HepG2 (cell line): ENCODE results near the gene NOP9. TPM values are rescaled to one million over a fixed set of nuclear protein-coding genes. Genes with fewer than 3 reads are reported as not detected.

Experiments
- ATAD3A ChIP-seq: sonication (generic); formaldehyde crosslinking; IDR thresholded peaks from 2 replicates; pipeline ENCODE4 v1.4.0; 2020; ENCODE audit warnings: missing genetic modification reagents
- ATF7 ChIP-seq, 2 experiments: fragments of 450-650 bp in 1 of 2; sonication (generic) in 1 of 2; formaldehyde crosslinking in 1 of 2; IDR thresholded peaks; 2 replicates each; pipeline versions ENCODE4 v1.4.0 to v1.6.1; 2016 to 2020; ENCODE audit warnings: antibody characterized with exemption in 1 of 2, mild to moderate bottlenecking in 1 of 2, missing genetic modification reagents in 1 of 2
- CENPT ChIP-seq: sonication (generic); formaldehyde crosslinking; IDR thresholded peaks from 2 replicates; pipeline ENCODE4 v1.8.0; 2022; ENCODE audit warnings: low read depth, mild to moderate bottlenecking, moderate library complexity, missing genetic modification reagents
- HNRNPLL ChIP-seq: fragments of 200-400 bp; formaldehyde crosslinking; IDR thresholded peaks from 2 replicates; pipeline ENCODE4 v1.6.1; 2017; ENCODE audit warnings: mild to moderate bottlenecking, low read depth, low read length; ENCODE audit not compliant: poor library complexity, severe bottlenecking
- HNRNPUL1 ChIP-seq: fragments of 200-400 bp; formaldehyde crosslinking; IDR thresholded peaks from 2 replicates; pipeline ENCODE4 v1.6.1; 2017; ENCODE audit warnings: low read depth, mild to moderate bottlenecking, low read length, moderate library complexity
- KLF15 ChIP-seq: sonication (generic); formaldehyde crosslinking; IDR thresholded peaks from 2 replicates; pipeline ENCODE4 v1.8.1; 2023; ENCODE audit warnings: borderline replicate concordance, mild to moderate bottlenecking, inconsistent platforms, missing genetic modification reagents, mixed read lengths
- MIER3 ChIP-seq: IDR thresholded peaks from 2 replicates; pipeline ENCODE4 v1.6.1; 2016; ENCODE audit warnings: missing compliant biosample characterization, borderline replicate concordance
- MYNN ChIP-seq: sonication (generic); formaldehyde crosslinking; IDR thresholded peaks from 2 replicates; pipeline ENCODE4 v1.4.0; 2020; ENCODE audit warnings: mild to moderate bottlenecking, low read depth, missing genetic modification reagents
- NFATC3 ChIP-seq: sonication (generic); formaldehyde crosslinking; IDR thresholded peaks from 2 replicates; pipeline ENCODE4 v1.5.1; 2020; ENCODE audit warnings: mild to moderate bottlenecking, missing genetic modification reagents
- ONECUT2 ChIP-seq: sonication (generic); formaldehyde crosslinking; IDR thresholded peaks from 2 replicates; pipeline ENCODE4 v1.4.0; 2020; ENCODE audit warnings: missing genetic modification reagents
- SRSF4 ChIP-seq: fragments of 200-400 bp; formaldehyde crosslinking; IDR thresholded peaks from one replicate; pipeline ENCODE4 v1.6.1; 2018; ENCODE audit warnings: mild to moderate bottlenecking, low read depth, low read length, moderate library complexity; ENCODE audit not compliant: poor library complexity, severe bottlenecking
- SYNCRIP ChIP-seq: fragments of 200-400 bp; formaldehyde crosslinking; IDR thresholded peaks from 2 replicates; pipeline ENCODE4 v1.6.1; 2018; ENCODE audit warnings: mild to moderate bottlenecking, low read depth, low read length; ENCODE audit not compliant: insufficient read depth
- TEAD3 ChIP-seq: optimal IDR thresholded peaks from 2 replicates; pipeline ENCODE3; 2016; ENCODE audit warnings: borderline replicate concordance
- YEATS4 ChIP-seq: sonication (generic); formaldehyde crosslinking; IDR thresholded peaks from 2 replicates; pipeline ENCODE4 v1.4.0; 2020; ENCODE audit warnings: missing genetic modification reagents, borderline replicate concordance
- ZNF251 ChIP-seq: sonication (generic); formaldehyde crosslinking; IDR thresholded peaks from 2 replicates; pipeline ENCODE4 v1.9.0; 2021; ENCODE audit warnings: mild to moderate bottlenecking, missing genetic modification reagents
- ZNF530 ChIP-seq: sonication (generic); formaldehyde crosslinking; IDR thresholded peaks from 2 replicates; pipeline ENCODE4 v1.5.0; 2020; ENCODE audit warnings: low read depth, mild to moderate bottlenecking, missing genetic modification reagents
- ZNF569 ChIP-seq: sonication (generic); formaldehyde crosslinking; IDR thresholded peaks from 2 replicates; pipeline ENCODE4 v1.5.0; 2020; ENCODE audit warnings: mild to moderate bottlenecking, missing genetic modification reagents, moderate library complexity, borderline replicate concordance
- polyA plus RNA-seq, 8 experiments: library from polyadenylated mRNA; depleted of rRNA in 3 of 8; stranded (reverse) in 7 of 8; unstranded in 1 of 8; fragments of >200 nt; fragmentation: Illumina TruSeq in 4 of 8; extraction: Trizol in 4 of 8; gene quantifications; 2 replicates each; pipeline versions ENCODE4 v1.2.1 to v1.2.3, GENCODE V29; 2011 to 2016; ENCODE audit warnings: low read depth in 4 of 8, missing spikeins in 1 of 8, mixed read lengths in 1 of 8; ENCODE audit not compliant: insufficient read depth in 1 of 8
- total RNA-seq, 5 experiments: library from RNA; depleted of rRNA; stranded (reverse); fragments of >200 nt; fragmentation: Illumina TruSeq; extraction: Trizol; gene quantifications; 2 replicates each; pipeline ENCODE4 v1.2.3, GENCODE V29; 2016; ENCODE audit warnings: low read depth in 1 of 5
- TF ChIP-seq, protein P1 (sequence below): sonication (generic); formaldehyde crosslinking; IDR thresholded peaks from 2 replicates; pipeline ENCODE4 v1.9.0; 2021; ENCODE audit warnings: missing genetic modification reagents, borderline replicate concordance
- TF ChIP-seq, protein P2 (sequence below): sonication (generic); formaldehyde crosslinking; IDR thresholded peaks from 2 replicates; pipeline ENCODE4 v1.9.0; 2021; ENCODE audit warnings: missing genetic modification reagents, mild to moderate bottlenecking, borderline replicate concordance
- TF ChIP-seq, protein P3 (sequence below): fragments of 450-650 bp; IDR thresholded peaks from 2 replicates; pipeline ENCODE4 v1.6.1; 2016
- TF ChIP-seq, protein P4 (sequence below): sonication (generic); formaldehyde crosslinking; IDR thresholded peaks from 2 replicates; pipeline ENCODE4 v1.4.0; 2020; ENCODE audit warnings: missing genetic modification reagents

NOP9 gene
- total and polyA plus RNA-seq, 2 of the 13 experiments (the other 11 are each of a cell fraction or from before 2014, with no cell fraction given) = 24.5 to 61.6 TPM

DNA sequence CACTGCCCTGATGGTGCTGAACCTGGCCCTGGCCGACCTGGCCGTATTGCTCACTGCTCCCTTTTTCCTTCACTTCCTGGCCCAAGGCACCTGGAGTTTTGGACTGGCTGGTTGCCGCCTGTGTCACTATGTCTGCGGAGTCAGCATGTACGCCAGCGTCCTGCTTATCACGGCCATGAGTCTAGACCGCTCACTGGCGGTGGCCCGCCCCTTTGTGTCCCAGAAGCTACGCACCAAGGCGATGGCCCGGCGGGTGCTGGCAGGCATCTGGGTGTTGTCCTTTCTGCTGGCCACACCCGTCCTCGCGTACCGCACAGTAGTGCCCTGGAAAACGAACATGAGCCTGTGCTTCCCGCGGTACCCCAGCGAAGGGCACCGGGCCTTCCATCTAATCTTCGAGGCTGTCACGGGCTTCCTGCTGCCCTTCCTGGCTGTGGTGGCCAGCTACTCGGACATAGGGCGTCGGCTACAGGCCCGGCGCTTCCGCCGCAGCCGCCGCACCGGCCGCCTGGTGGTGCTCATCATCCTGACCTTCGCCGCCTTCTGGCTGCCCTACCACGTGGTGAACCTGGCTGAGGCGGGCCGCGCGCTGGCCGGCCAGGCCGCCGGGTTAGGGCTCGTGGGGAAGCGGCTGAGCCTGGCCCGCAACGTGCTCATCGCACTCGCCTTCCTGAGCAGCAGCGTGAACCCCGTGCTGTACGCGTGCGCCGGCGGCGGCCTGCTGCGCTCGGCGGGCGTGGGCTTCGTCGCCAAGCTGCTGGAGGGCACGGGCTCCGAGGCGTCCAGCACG is 16.4 kb downstream of the NOP9 start (continued):
- TF ChIP-seq SYNCRIP = no peak
- no peak for TF ChIP-seq SRSF4
- 0 out of 2 replicates have a peak, but pooled peaks have one; percentile 61 for TF ChIP-seq ZNF530
- peak; percentile 92 for TF ChIP-seq HNRNPLL
- TF ChIP-seq YEATS4 (CRISPR knock-in tag) = peak; percentile 96
- TF ChIP-seq ONECUT2 (CRISPR knock-in tag) = peak; percentile 76; the same call in 1 of the 2 replicates
- no peak for TF ChIP-seq ZNF569 (CRISPR knock-in tag)
- TF ChIP-seq NFATC3 (CRISPR knock-in tag) = peak; percentile 76; the same call in 1 of the 2 replicates
- TF ChIP-seq CENPT (CRISPR knock-in tag) = peak; percentile 96; the same call in 1 of the 2 replicates
- TF ChIP-seq, protein P1, sequence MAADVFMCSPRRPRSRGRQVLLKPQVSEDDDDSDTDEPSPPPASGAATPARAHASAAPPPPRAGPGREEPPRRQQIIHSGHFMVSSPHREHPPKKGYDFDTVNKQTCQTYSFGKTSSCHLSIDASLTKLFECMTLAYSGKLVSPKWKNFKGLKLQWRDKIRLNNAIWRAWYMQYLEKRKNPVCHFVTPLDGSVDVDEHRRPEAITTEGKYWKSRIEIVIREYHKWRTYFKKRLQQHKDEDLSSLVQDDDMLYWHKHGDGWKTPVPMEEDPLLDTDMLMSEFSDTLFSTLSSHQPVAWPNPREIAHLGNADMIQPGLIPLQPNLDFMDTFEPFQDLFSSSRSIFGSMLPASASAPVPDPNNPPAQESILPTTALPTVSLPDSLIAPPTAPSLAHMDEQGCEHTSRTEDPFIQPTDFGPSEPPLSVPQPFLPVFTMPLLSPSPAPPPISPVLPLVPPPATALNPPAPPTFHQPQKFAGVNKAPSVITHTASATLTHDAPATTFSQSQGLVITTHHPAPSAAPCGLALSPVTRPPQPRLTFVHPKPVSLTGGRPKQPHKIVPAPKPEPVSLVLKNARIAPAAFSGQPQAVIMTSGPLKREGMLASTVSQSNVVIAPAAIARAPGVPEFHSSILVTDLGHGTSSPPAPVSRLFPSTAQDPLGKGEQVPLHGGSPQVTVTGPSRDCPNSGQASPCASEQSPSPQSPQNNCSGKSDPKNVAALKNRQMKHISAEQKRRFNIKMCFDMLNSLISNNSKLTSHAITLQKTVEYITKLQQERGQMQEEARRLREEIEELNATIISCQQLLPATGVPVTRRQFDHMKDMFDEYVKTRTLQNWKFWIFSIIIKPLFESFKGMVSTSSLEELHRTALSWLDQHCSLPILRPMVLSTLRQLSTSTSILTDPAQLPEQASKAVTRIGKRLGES (CRISPR knock-in tag) = peak; percentile 95
- no peak for TF ChIP-seq ATF7 (IDR thresholded peaks at IDR 0.05)
- peak; percentile 91; the same call in 1 of the 2 replicates for TF ChIP-seq ATF7 (CRISPR knock-in tag; IDR thresholded peaks at IDR 0.05)
- TF ChIP-seq, protein P2, sequence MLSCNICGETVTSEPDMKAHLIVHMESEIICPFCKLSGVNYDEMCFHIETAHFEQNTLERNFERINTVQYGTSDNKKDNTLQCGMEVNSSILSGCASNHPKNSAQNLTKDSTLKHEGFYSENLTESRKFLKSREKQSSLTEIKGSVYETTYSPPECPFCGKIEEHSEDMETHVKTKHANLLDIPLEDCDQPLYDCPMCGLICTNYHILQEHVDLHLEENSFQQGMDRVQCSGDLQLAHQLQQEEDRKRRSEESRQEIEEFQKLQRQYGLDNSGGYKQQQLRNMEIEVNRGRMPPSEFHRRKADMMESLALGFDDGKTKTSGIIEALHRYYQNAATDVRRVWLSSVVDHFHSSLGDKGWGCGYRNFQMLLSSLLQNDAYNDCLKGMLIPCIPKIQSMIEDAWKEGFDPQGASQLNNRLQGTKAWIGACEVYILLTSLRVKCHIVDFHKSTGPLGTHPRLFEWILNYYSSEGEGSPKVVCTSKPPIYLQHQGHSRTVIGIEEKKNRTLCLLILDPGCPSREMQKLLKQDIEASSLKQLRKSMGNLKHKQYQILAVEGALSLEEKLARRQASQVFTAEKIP (CRISPR knock-in tag) = no peak
- TF ChIP-seq, protein P3, sequence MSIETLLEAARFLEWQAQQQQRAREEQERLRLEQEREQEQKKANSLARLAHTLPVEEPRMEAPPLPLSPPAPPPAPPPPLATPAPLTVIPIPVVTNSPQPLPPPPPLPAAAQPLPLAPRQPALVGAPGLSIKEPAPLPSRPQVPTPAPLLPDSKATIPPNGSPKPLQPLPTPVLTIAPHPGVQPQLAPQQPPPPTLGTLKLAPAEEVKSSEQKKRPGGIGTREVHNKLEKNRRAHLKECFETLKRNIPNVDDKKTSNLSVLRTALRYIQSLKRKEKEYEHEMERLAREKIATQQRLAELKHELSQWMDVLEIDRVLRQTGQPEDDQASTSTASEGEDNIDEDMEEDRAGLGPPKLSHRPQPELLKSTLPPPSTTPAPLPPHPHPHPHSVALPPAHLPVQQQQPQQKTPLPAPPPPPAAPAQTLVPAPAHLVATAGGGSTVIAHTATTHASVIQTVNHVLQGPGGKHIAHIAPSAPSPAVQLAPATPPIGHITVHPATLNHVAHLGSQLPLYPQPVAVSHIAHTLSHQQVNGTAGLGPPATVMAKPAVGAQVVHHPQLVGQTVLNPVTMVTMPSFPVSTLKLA = peak; percentile 30; the same call in 1 of the 2 replicates
- TF ChIP-seq, protein P4, sequence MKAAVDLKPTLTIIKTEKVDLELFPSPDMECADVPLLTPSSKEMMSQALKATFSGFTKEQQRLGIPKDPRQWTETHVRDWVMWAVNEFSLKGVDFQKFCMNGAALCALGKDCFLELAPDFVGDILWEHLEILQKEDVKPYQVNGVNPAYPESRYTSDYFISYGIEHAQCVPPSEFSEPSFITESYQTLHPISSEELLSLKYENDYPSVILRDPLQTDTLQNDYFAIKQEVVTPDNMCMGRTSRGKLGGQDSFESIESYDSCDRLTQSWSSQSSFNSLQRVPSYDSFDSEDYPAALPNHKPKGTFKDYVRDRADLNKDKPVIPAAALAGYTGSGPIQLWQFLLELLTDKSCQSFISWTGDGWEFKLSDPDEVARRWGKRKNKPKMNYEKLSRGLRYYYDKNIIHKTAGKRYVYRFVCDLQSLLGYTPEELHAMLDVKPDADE (CRISPR knock-in tag) = peak; percentile 97
- peak; percentile 83 for TF ChIP-seq MYNN (CRISPR knock-in tag)
- peak; percentile 88; the same call in 1 of the 2 replicates for TF ChIP-seq MIER3 (CRISPR knock-in tag)
- TF ChIP-seq ZNF251 (CRISPR knock-in tag) = peak; percentile 96
- peak; percentile 6 for TF ChIP-seq ATAD3A (CRISPR knock-in tag)
- TF ChIP-seq TEAD3 (CRISPR knock-in tag) = peak; percentile 70
- TF ChIP-seq HNRNPUL1 = no peak
- peak; percentile 97 for TF ChIP-seq KLF15 (CRISPR knock-in tag)
